Spinal cord (tissue), 10 donors: ENCODE data around the gene RBM23. TPM values are rescaled to one million over a fixed set of nuclear protein-coding genes. Genes with fewer than 3 reads are reported as not detected.
A peak's percentile ranks its signal among the peaks of the same experiment; 100 is the strongest.

Experiments
- DNase-seq, 6 donors: peaks; one replicate each; pipeline versions ENCODE4 v3.0.0 to v3.0.0-alpha.2; 2013 to 2015; ENCODE audit warnings: low spot score in 6 of 6, low read depth in 4 of 6
- H3K27ac ChIP-seq: one replicate; pipeline ENCODE4 v1.5.1; 2013; ENCODE audit warnings: low read depth, low read length, control low read depth
- H3K27me3 ChIP-seq: one replicate; pipeline ENCODE4 v1.6.1; 2013; ENCODE audit warnings: low read length; ENCODE audit not compliant: control insufficient read depth, insufficient read depth
- H3K36me3 ChIP-seq: one replicate; pipeline ENCODE4 v1.6.1; 2013; ENCODE audit warnings: low read length; ENCODE audit not compliant: control insufficient read depth, insufficient read depth
- H3K4me1 ChIP-seq: one replicate; pipeline ENCODE4 v1.6.1; 2013; ENCODE audit warnings: low read length; ENCODE audit not compliant: control insufficient read depth, insufficient read depth
- H3K4me3 ChIP-seq: one replicate; pipeline ENCODE4 v1.5.1; 2013; ENCODE audit warnings: low read depth, low read length, control low read depth
- H3K9me3 ChIP-seq: one replicate; pipeline ENCODE4 v1.6.1; 2013; ENCODE audit warnings: low read length; ENCODE audit not compliant: control insufficient read depth, insufficient read depth
- WGBS: methylation state at CpG from one replicate; pipeline ENCODE4 v1.1.5; 2013; ENCODE audit warnings: missing lambda C conversion rate; ENCODE audit not compliant: insufficient coverage; 5-methylcytosine and 5-hydroxymethylcytosine counted together
- polyA plus RNA-seq, 2 donors: library from polyadenylated mRNA; unstranded; fragments of 120-200 nt; gene quantifications; one replicate each; pipeline ENCODE4 v1.2.1, GENCODE V29; 2013; ENCODE audit not compliant: insufficient read length in 2 of 2
- total RNA-seq, 2 donors: library from RNA; depleted of rRNA in 1 of 2; stranded (reverse); fragments of 120-200 nt in 1 of 2; fragments of >200 nt in 1 of 2; gene quantifications; one replicate each; pipeline versions ENCODE4 v1.2.3 to v1.2.4, GENCODE V29; 2013 to 2014
- donor health status: healthy.

RBM23 gene
- total and polyA plus RNA-seq, 4 donors, result 111 to 145 (median 126) TPM

- peaks cover 23% of the 10 kb centered on the region for H3K4me1 ChIP-seq
- H3K27me3 ChIP-seq, result no peaks in the 10 kb centered on the region
- no peak overlapping the region for H3K4me3 ChIP-seq
- H3K9me3 ChIP-seq, result no peaks in the 10 kb centered on the region
- H3K36me3 ChIP-seq, result peaks cover 11% of the 10 kb centered on the region
- WGBS, result no CpG with 5 or more reads among the region's 1 CpG
- no peak overlapping the region for H3K27ac ChIP-seq
- DNase-seq, result no peak
These were observed 28.5 kb downstream of the RBM23 start for GRCh38 chr14:22890416-22890815.

- no peak overlapping the region for H3K4me3 ChIP-seq
- peaks cover 36% of the 10 kb centered on the region for H3K4me1 ChIP-seq
- no peaks in the 10 kb centered on the region for H3K9me3 ChIP-seq
- no peaks in the 10 kb centered on the region for H3K27me3 ChIP-seq
- no peak for DNase-seq
- 100% methylated on average over 1 of the region's 4 CpGs for WGBS
- H3K36me3 ChIP-seq, result peaks cover 9% of the 10 kb centered on the region
- H3K27ac ChIP-seq, result no peak overlapping the region
These were observed 30.3 kb downstream of the RBM23 start for GRCh38 chr14:22888662-22889061.

GRCh38 chr14:22887990-22888378 lies 31.0 kb downstream of the RBM23 start:
- Histone ChIP-seq H3K4me3 (no peak overlapping the region), H3K27ac (no peak overlapping the region), H3K9me3 (no peaks in the 10 kb centered on the region), H3K36me3 (peaks cover 9% of the 10 kb centered on the region), H3K4me1 (peaks cover 43% of the 10 kb centered on the region), H3K27me3 (no peaks in the 10 kb centered on the region)
- DNase-seq, result peak in 1 of 6 donors; percentile 30
- 70% methylated on average over 5 of the region's 5 CpGs for WGBS

GRCh38 chr14:22887260-22887989 lies 31.5 kb downstream of the RBM23 start:
- Histone ChIP-seq H3K4me1 (peaks cover 47% of the 10 kb centered on the region), H3K27me3 (no peaks in the 10 kb centered on the region), H3K36me3 (peaks cover 5% of the 10 kb centered on the region), H3K27ac (peak overlapping the region; percentile 70), H3K4me3 (peak overlapping the region; percentile 48), H3K9me3 (no peaks in the 10 kb centered on the region)
- peak in 3 of 6 donors; percentile 82 to 97 (median 91) for DNase-seq
- WGBS, result 0% methylated on average over 5 of the region's 11 CpGs

- Histone ChIP-seq H3K36me3 (peaks cover 3% of the 10 kb centered on the region), H3K4me3 (peak overlapping the region; percentile 48), H3K4me1 (peaks cover 53% of the 10 kb centered on the region), H3K9me3 (no peaks in the 10 kb centered on the region), H3K27me3 (no peaks in the 10 kb centered on the region), H3K27ac (peak overlapping the region; percentile 70)
- peak in 3 of 6 donors; percentile 42 to 81 (median 74) for DNase-seq
- 3% methylated on average over 77 of the region's 77 CpGs for WGBS
These were observed 32.3 kb downstream of the RBM23 start for GRCh38 chr14:22886500-22887259.

GRCh38 chr14:22885975-22886374 lies 33.0 kb downstream of the RBM23 start:
- WGBS, result 80% methylated on average over 6 of the region's 21 CpGs
- DNase-seq, result no peak
- H3K9me3 ChIP-seq, result no peaks in the 10 kb centered on the region
- H3K4me1 ChIP-seq, result peaks cover 53% of the 10 kb centered on the region
- H3K36me3 ChIP-seq, result peaks cover 3% of the 10 kb centered on the region
- no peak overlapping the region for H3K27ac ChIP-seq
- H3K27me3 ChIP-seq, result no peaks in the 10 kb centered on the region
- H3K4me3 ChIP-seq, result peak overlapping the region; percentile 48

- H3K4me1 ChIP-seq, result peaks cover 53% of the 10 kb centered on the region
- WGBS, result 83% methylated on average over 9 of the region's 11 CpGs
- DNase-seq, result no peak
These were observed 34.0 kb downstream of the RBM23 start for GRCh38 chr14:22884738-22885523.

GRCh38 chr14:22884076-22884737 lies 34.7 kb downstream of the RBM23 start:
- Histone ChIP-seq H3K27me3 (no peaks in the 10 kb centered on the region), H3K9me3 (no peaks in the 10 kb centered on the region), H3K4me3 (no peak overlapping the region), H3K36me3 (peaks cover 3% of the 10 kb centered on the region), H3K4me1 (peaks cover 53% of the 10 kb centered on the region), H3K27ac (no peak overlapping the region)
- 69% methylated on average over 6 of the region's 7 CpGs for WGBS
- DNase-seq, result no peak

More at GRCh38 chr14:22884738-22885523, 34.0 kb downstream of the RBM23 start:
- no peak overlapping the region for H3K27ac ChIP-seq
- no peak overlapping the region for H3K4me3 ChIP-seq
- no peaks in the 10 kb centered on the region for H3K9me3 ChIP-seq
- peaks cover 3% of the 10 kb centered on the region for H3K36me3 ChIP-seq
- H3K27me3 ChIP-seq, result no peaks in the 10 kb centered on the region
